Fibroblast of the aortic adventitia (primary cell): Measurements from ENCODE around the gene IMPACT. TPM values are rescaled to one million over a fixed set of nuclear protein-coding genes. Genes with fewer than 3 reads are reported as not detected.

ENCODE experiments used
- DNase-seq: peaks from one replicate; pipeline ENCODE4 v3.0.0-alpha.2; 2010; ENCODE audit warnings: low read depth
- H3K4me3 ChIP-seq: 2 replicates; pipeline ENCODE4 v1.5.1; 2011; ENCODE audit warnings: low read depth, mild to moderate bottlenecking, control low read depth, low read length, moderate library complexity
- CTCF ChIP-seq: IDR thresholded peaks from 2 replicates; pipeline ENCODE4 v1.5.1; 2011; ENCODE audit warnings: mild to moderate bottlenecking, low read length, control low read depth, inconsistent platforms; ENCODE audit not compliant: insufficient read depth
- total RNA-seq: library from RNA; depleted of rRNA; stranded (reverse); fragments of >200 nt; gene quantifications from 2 replicates; pipeline ENCODE4 v1.2.3, GENCODE V29; 2012; ENCODE audit warnings: low replicate concordance

Gene IMPACT
- total RNA-seq, 1 donor: 48.3 TPM

- no peak overlapping the region for H3K4me3 ChIP-seq
- no peak for DNase-seq
- TF ChIP-seq CTCF: no peak
Observed at GRCh38 chr18:24485681-24486080, 59.2 kb downstream of the IMPACT start.

- DNase-seq: no peak
- no peak overlapping the region for H3K4me3 ChIP-seq
- TF ChIP-seq CTCF: no peak
Observed at GRCh38 chr18:24486684-24487083, 60.2 kb downstream of the IMPACT start.

DNA sequence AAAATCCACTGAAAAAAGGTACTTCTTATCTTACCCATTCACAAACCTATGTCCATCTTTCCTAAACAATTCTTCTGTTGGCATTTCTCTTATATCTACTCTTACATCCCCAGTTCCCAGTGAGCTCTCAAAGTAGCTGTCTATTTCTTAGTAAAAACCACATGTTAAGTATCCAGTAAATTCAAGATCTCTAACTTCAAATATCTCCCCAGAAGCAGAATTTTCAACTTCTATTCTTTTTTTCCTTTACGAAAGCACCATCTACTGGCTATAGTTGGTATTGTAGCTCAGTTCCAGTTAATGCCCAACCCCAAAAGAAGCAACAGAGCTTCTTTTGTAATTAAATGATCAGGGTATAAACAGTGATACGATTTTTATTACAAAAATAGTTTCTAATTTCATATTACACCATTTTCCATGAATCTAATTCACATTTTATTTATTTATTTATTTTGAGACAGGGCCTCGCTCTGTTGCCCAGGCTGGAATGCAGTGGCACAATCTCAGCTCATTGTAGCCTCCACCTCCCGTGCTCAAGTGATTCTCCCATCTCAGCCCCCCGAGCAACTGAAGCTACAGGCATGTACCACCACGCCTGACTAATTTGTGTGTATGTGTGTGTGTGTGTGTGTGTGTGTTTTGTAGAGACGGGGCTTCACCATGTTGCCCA is 62.5 kb downstream of the IMPACT start:
- DNase-seq: peak; percentile 63
- no peak overlapping the region for H3K4me3 ChIP-seq
- TF ChIP-seq CTCF: peak; percentile 77

- TF ChIP-seq CTCF: no peak
- no peak for DNase-seq
- no peak overlapping the region for H3K4me3 ChIP-seq
Observed at GRCh38 chr18:24490539-24490938, 64.1 kb downstream of the IMPACT start.

GRCh38 chr18:24491927-24492834 is 65.7 kb downstream of the IMPACT start:
- H3K4me3 ChIP-seq: no peak overlapping the region
- DNase-seq: no peak
- no peak for TF ChIP-seq CTCF

DNA sequence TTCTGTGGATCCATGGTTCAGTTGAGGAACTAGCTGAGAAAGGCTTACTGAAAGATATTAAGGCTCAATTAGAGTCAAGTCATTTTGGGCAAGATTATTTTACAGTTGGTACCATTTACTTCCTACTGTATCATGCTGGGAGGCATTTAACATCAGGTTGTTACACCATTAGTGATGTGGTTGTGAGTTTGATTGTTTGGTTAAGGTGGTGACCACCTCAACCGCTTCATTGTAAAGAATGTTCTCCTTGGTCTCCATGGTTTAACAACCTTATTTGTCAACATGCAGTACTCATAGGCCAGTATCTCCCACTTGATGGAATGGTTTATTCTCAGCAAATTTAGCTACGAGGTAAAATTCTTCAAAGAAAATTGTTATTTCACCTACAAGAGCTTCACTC is 68.1 kb downstream of the IMPACT start:
- TF ChIP-seq CTCF: no peak

More for the DNA sequence above, 68.1 kb downstream of the IMPACT start:
- H3K4me3 ChIP-seq: no peak overlapping the region
- no peak for DNase-seq
